GM19238 (cell line): ENCODE results near the gene RAMP2.
"Not testable (repeated sequence)": the region's sequence is repeated elsewhere in the genome, so short reads cannot be mapped to it uniquely, and the experiment has no call there.

ENCODE experiments used
- DNase-seq: peaks from one replicate; pipeline ENCODE4 v3.0.0; 2011; ENCODE audit warnings: low spot score; ENCODE audit not compliant: insufficient read length

The RAMP2 gene

DNA sequence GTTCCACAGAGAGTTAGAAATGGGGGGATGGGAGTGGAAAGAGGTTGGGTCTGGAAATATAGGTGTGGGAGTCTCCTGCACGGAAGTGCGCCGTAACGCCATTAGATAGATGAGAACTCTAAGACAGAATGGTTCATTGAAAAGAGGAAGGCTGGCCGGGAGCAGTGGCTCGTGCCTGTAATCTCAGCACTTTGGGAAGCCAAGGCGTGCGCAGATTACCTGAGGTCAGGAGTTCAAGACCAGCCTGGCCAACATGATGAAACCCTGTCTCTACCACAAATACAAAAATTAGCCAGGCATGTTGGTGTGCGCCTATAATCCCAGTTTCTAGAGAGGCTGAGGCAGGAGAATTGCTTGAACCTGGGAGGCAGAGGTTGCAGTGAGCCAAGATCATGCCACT lies 7.0 kb downstream of the RAMP2 start:
- DNase-seq, result not testable (repeated sequence)

DNA sequence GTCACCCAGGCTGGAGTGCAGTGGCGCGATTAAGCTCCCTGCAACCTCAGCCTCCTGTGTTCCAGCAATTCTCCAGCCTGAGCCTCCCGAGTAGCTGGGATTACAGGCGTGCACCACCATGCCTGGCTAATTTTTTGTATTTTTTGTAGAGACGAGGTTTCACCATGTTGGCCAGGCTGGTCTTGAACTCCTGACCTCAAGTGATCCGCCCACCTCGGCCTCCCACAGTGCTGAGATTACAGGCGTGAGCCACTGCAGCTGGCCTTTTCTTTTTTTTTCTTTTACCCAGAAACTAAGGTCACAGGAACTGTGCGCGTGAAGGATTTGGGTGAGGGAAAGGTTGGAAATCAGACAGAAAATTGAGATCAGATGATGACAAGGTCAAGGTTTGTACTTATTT lies 8.9 kb downstream of the RAMP2 start:
- not testable (repeated sequence) for DNase-seq

DNA sequence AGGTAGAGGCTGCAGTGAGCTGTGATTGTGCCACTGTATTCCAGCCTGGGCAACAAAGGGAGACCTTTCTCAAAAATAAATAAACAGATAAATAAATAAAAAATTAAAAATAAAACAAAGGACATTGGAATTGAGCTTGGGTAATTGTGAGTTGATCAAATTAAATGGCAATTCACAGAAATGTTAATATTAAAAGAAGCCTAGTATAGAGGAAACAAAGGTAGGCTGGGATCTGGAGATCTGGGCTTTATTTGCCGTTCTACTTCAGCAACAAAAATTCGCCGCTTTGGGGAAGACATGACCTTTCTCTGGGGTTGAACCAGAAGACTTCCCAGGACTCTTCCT lies 11.9 kb downstream of the RAMP2 start:
- DNase-seq, result no peak

DNA sequence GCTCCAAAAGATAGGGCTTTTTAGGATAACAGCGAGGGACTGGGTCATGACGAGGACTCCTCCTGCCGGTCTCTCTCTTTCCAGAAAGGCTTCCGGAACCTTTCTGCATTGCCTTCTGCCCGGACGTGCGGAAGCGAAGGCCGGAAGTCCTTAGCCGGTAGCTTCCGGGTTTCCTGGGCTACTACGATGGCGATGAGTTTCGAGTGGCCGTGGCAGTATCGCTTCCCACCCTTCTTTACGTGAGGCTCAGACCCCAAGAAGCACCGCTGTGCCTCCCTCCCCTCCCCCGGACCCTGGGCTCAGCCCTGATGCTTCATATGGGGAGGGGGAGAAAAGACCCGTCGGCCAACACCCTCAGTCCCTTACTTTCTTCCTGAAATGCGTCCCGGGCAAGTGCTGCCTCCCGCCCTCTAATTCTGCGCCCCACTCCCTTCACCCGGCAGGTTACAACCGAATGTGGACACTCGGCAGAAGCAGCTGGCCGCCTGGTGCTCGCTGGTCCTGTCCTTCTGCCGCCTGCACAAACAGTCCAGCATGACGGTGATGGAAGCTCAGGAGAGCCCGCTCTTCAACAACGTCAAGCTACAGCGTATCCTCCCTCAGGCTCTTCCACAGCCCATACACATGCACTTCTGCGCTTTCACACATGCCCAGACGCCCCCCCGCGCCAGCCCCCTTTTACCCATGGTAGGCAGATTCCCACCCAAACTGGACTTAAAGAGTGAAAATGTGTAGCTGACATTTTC lies 12.4 kb downstream of the RAMP2 start, which contains the start of gene VPS25:
Gene VPS25 (plus strand): TSS at position 160 of the 746 bp plus-strand sequence. CDS start 27 bp downstream, at position 187.
- peak; percentile 91 for DNase-seq

DNA sequence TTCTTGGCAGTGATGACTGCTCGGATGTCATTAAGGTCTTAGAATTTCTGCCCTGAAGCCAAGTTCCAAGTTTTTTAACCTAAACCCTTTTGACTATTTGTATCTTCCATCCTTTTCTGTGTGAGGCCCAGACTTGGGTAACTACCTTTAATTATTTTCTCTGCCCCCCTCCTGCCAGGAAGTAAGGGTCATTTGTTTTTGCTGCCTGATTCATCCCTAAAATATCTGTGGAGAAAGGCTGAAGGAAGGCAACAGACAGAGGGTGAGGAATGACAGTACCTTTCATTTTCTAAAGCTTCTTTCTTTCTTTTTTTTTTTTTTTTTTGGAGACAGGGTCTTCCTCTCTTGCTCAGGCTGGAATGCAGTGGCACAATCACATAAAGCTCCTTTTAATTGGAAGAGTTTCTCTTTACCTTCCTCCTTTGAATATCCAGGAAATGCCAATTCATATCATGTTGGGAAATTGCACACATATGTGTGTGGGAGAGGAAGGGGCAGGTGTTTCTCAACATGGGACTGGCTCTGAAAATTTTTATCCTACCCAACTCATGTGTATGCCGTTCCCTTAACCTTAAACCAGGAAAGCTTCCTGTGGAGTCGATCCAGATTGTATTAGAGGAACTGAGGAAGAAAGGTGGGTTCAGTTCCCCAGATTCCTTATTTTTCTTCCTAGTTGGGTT lies 13.2 kb downstream of the RAMP2 start:
- DNase-seq, result no peak

DNA sequence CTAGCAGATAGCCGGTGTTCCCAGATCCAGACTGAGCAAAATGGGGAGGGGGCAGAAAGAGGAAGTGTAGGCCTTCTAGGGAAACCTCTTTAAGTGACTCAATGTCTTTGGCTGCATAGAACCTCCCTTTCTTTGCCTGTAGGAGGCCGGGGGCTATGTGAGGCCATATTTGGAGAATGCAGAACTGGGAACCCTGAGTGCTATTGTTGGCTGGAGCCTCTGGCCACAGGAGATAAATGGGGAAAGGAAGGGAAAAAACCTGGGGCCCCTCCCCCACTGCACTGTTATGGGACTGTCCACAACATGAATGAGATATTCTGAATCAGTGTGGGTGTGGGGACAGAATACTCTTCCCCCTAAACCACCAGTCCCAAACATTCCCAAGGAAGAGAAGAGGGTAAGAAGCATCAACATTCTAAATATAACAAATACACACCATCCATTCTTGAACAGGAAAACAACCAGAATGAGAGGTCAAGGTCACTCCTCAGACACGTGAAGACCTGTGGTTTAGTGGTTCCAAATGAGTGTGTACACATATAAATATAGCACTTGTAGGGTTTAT lies 14.6 kb downstream of the RAMP2 start:
- no peak for DNase-seq

DNA sequence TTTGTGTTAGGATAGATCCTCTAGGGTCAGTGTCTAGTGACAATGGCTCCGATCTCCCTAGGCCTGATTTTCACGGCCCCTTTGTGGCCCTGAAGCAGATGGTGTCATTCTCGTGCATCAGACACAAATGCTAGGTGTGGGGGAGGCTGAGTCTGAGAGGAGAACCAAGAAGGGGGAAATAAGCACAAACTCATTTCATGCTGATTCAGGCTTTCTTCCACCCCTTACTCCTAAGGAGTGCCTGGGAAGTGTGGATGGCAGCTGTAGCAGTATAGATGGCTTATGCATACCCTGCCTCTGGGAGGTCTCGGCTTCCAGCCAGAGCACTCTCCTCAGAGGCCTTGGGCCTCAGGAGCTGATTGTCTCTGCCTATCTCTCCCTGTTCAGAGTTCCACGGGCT lies 17.5 kb downstream of the RAMP2 start:
- no peak for DNase-seq

DNA sequence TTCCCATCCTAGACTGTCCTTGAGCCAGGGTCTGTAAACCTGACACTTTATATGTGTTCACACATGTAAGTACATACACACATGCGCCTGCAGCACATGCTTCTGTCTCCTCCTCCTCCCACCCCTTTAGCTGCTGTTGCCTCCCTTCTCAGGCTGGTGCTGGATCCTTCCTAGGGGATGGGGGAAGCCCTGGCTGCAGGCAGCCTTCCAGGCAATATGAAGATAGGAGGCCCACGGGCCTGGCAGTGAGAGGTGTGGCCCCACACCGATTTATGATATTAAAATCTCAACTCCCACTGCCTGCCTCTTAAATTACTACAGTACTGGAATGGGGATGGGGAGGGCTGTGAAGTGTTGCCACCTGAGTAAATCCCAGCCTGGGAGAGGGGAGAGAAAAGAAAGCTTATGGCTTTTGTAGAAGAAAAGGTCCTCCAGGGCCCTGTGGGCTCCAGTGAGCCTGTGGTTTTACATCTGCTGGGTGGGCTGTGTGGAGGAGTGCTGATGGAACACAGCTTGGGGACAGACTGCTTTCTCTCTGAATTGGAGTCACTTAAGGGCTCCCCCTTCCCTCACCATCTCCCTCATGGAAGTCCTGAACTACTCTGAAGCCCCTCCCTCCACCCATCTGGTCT lies 18.4 kb downstream of the RAMP2 start:
- no peak for DNase-seq

DNA sequence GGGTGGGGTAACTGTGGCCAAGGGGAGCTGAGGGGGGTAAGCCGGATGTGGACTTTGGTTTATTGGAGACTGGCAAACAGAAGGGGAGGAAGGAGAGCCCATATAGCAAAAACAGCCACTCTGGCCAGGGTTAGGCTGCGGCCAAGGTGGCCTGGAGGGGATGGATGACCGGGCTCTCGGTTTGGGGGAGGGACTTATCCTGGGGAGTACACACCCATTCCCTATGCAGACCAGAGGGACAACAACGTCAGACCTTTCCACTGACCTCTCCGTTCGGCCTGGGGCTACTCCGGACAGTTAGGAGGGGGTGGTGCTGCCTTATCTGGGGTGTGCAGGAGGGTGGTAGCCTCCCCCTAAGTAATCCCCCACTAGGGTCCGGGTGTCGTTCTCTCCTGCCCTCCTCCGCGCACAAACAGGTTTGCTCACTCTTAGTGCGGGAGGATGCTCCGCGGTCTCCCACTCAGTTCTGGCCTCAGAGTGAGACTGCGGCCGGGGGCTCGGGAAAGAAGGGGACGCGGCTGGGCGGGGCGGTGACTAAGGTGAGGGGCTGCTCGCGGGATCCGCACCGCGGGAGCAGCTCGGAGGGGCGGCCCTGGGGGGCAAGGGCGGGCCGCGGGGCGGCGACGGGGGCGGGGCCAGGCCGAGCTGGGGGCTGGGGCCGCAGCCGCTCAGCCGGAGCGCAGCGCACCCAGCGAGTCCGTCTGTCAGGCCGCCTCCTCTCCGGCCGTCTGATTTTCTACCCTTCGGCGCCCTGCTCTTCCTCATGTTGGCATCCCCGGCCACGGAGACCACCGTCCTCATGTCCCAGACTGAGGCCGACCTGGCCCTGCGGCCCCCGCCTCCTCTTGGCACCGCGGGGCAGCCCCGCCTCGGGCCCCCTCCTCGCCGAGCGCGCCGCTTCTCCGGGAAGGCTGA lies 19.2 kb downstream of the RAMP2 start, which contains the start of gene WNK4:
Gene WNK4 (plus strand): TSS at position 675 of the 915 bp plus-strand sequence. CDS start 89 bp downstream, at position 764.
- no peak for DNase-seq

DNA sequence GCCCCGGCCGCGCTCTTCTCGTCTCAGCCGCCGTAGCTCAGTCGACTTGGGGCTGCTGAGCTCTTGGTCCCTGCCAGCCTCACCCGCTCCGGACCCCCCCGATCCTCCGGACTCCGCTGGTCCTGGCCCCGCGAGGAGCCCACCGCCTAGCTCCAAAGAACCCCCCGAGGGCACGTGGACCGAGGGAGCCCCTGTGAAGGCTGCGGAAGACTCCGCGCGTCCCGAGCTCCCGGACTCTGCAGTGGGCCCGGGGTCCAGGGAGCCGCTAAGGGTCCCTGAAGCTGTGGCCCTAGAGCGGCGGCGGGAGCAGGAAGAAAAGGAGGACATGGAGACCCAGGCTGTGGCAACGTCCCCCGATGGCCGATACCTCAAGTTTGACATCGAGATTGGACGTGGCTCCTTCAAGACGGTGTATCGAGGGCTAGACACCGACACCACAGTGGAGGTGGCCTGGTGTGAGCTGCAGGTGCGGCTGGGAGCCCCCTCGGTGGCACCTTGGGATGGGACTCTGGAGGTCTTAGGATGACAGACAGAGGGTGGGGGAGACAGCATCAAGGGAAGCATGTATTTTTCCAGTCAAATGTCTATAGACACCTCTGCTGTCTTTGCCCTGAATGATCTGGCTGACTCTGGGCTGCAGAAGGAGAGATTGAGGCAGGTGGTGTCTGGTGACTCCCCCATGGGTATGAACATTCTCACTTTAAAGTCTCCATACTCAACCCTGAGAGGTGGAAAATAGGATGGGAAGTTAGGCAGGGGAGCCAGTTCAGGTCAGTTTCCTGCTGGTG lies 20.0 kb downstream of the RAMP2 start:
- no peak for DNase-seq

DNA sequence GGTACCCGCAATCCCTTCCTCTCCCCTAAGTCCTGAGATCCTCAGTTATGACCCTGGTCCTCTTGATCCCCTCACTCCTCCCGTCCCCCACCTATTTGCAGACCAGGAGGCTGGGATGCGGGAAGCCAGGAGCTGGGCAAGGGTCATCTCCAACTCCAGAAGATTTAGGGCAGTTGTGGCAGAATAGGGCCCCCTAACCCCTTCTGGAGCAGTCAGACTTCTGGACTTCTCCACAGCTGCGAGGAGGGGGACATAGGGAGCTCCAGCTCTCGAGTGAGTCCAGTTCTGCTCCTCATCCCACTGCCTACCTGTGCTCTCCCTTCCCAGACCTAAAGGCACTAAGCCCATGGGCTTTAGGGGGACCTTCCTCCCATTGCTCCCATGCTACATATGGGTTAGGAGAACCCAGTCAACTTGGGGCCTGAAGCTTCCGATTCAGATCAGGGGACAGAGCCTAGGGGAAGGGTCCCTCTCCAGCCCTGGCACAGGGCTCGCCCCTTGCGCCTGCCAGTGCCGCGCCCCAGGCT lies 20.7 kb downstream of the RAMP2 start:
- DNase-seq, result no peak

DNA sequence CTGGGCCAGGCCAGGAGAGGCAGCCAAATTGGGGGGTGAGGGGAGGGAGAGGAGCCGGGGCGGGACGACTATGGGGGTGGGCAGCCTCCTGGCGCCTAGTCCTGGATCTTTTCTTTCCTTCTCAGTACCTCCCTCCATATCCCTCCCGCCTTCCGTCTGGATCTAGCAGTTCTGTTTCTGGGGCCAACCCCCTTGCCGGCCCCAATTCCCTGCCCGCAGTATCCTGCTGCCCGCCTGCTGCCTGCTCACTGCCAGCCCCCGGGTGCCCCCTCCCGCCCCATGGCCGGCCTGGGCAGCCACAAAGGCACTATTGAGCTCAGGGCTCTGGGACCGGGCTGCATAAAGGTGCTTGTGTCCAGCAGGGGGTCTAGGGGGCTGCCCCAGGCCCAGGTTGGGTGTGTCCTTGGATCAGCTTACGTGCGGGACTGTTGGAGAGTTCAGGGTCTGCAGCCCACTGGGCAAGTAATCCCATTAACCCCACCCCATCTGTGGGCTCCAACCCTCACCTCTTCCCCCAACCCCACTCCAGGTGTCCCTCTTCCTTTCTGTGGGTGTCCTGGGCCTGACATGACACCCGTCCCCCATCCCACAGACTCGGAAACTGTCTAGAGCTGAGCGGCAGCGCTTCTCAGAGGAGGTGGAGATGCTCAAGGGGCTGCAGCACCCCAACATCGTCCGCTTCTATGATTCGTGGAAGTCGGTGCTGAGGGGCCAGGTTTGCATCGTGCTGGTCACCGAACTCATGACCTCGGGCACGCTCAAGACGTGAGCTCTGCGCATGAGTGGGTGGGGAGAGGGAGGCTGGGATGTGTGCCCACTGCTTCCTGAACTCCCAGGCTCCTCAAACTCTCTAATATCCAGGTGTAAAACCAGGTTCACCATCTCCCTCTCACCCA lies 21.4 kb downstream of the RAMP2 start:
- no peak for DNase-seq

DNA sequence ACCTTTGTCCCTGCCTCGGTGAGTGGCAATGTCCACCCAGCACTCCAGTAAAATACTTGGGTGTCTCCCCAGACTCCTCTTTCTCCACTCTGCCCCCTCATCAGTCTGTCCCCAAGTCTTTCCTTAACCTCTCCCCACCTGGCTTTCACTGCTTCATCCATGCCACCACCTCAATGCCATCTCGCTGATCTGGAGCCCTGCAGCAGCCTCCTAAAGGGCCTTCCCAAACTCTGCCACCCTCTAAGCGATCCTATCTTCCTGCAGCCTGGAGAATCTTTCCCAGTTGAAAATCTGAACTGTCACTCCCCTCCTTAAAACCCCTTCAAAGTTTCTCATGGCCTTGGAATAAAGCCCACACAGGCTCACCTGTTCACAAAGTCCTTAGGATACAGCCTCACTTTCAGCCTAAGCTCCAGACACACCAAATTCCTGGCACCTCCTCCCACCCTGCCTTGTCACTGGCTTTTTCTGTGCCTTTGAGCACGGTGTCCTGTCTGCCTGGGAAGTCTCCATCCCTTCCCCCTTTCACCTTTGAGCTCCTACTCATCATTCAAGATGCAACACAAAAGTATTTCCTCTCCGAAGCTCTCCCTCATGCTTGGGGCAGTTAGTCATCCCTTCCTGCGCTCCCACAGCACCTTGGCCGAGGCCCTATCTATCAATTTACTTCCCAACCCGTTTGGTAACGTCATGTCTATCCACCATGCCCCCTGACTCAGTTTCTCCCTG lies 22.2 kb downstream of the RAMP2 start:
- DNase-seq, result no peak

DNA sequence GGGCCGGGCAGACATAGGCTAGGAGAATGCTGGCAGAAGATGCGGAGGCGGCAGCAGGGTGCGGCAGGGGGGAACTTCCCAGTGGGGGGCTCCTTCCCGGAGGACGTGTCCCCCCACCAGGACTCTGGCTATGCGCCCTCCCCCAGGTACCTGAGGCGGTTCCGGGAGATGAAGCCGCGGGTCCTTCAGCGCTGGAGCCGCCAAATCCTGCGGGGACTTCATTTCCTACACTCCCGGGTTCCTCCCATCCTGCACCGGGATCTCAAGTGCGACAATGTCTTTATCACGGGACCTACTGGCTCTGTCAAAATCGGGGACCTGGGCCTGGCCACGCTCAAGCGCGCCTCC lies 22.7 kb downstream of the RAMP2 start:
- DNase-seq, result no peak

DNA sequence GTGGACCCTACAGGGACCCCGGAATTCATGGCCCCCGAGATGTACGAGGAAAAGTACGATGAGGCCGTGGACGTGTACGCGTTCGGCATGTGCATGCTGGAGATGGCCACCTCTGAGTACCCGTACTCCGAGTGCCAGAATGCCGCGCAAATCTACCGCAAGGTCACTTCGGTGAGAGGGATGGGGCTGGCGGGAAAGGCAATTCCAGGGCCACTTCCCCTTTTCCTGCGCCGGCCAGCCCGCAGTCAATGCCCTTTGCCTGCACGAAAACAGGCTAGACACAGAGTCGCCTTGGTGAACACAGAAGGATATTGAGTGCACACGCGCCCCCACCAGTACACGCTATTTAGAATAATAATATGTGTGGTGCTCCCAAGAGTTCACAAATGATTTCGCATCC lies 23.4 kb downstream of the RAMP2 start:
- DNase-seq, result no peak

DNA sequence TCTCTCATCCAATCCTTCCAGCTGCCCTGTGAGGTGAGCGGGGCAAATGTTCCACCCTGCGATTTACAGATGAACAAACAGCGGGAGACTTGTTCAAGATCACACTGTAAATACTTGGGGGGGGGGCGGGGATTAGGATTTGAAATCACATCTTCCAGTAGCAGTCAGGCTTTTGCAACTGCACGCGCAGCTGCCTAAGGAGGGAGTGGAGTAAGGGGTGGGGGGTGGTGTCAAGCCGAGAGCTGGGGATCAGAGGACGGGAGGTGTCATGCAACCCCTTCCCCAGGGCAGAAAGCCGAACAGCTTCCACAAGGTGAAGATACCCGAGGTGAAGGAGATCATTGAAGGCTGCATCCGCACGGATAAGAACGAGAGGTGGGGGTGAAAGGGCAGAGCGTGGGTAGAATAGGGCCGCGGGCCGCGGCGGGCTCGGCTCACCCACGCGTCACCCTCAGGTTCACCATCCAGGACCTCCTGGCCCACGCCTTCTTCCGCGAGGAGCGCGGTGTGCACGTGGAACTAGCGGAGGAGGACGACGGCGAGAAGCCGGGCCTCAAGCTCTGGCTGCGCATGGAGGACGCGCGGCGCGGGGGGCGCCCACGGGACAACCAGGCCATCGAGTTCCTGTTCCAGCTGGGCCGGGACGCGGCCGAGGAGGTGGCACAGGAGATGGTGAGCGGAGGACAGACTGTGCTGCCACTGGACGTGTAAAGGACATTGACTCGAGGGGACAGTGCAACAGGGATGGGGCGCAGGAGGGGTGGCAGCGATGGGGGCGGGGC lies 24.0 kb downstream of the RAMP2 start:
- DNase-seq, result no peak

DNA sequence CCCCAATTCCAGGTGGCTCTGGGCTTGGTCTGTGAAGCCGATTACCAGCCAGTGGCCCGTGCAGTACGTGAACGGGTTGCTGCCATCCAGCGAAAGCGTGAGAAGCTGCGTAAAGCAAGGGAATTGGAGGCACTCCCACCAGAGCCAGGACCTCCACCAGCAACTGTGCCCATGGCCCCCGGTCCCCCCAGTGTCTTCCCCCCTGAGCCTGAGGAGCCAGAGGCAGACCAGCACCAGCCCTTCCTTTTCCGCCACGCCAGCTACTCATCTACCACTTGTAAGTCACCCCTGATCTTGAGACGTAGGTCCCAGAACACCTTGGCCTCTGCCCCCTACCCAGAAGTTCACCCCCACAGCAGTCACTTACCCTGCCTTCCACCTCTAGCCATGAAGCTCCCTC lies 26.2 kb downstream of the RAMP2 start:
- DNase-seq, result no peak

DNA sequence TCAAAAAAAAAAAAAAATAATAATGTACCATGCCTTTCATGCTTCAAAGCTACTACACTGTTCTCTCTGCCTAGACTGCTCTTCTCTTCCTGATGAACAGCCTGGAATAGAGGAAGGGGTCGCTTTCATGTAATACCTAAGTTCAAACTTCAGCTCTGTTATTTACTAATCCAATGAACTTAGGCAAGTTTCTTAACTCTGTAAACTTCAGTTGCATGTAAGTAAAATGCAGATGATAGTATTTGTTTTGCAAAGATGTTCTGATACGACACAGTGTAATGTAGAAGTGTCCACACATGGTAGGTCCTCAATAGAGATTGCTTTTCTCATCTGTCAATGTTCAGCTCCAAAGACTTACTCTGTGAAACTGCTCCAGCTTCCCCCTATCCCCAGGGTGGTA lies 30.9 kb downstream of the RAMP2 start:
- no peak for DNase-seq
